Renal cortex interstitium (tissue), 11 donors: ENCODE measurements around the gene SOX8. TPM values are rescaled to one million over a fixed set of nuclear protein-coding genes. Genes with fewer than 3 reads are reported as not detected.

Source experiments
- DNase-seq, 11 donors: peaks; one replicate each; pipeline ENCODE4 v3.0.0-alpha.2; 2013; ENCODE audit warnings: low read depth in 9 of 11, low spot score in 4 of 11; ENCODE audit errors: extremely low read depth in 1 of 11
- polyA plus RNA-seq, 3 donors: library from polyadenylated mRNA; unstranded; fragments of 120-200 nt; gene quantifications; one replicate each; pipeline ENCODE4 v1.2.1, GENCODE V29; 2013; ENCODE audit not compliant: insufficient read length in 3 of 3

The SOX8 gene
- polyA plus RNA-seq, 3 donors = 2.9 to 4.7 (median 3.4) TPM

GRCh38 chr16:982145-983043, 824 bp downstream of the SOX8 start:
- DNase-seq = no peak

GRCh38 chr16:983044-984030, 1.8 kb downstream of the SOX8 start:
- DNase-seq = peak in 1 of 11 donors; percentile 31

- no peak for DNase-seq
Measured at GRCh38 chr16:984121-984694, 2.6 kb downstream of the SOX8 start.

- no peak for DNase-seq
Measured at GRCh38 chr16:984736-985636, 3.4 kb downstream of the SOX8 start.

GRCh38 chr16:985646-986400, 4.3 kb downstream of the SOX8 start:
- no peak for DNase-seq

- no peak for DNase-seq
Measured at GRCh38 chr16:986411-986810, 4.8 kb downstream of the SOX8 start.

GRCh38 chr16:986925-987582, 5.5 kb downstream of the SOX8 start:
- no peak for DNase-seq

- no peak for DNase-seq
Measured at GRCh38 chr16:987906-988305, 6.3 kb downstream of the SOX8 start.

- DNase-seq = no peak
Measured at GRCh38 chr16:988471-989353, 7.1 kb downstream of the SOX8 start.

GRCh38 chr16:989354-989814, 7.8 kb downstream of the SOX8 start:
- DNase-seq = no peak

GRCh38 chr16:990516-991291, 9.1 kb downstream of the SOX8 start:
- DNase-seq = no peak

GRCh38 chr16:991345-991744, 9.8 kb downstream of the SOX8 start:
- DNase-seq = no peak

- DNase-seq = no peak
Measured at GRCh38 chr16:991773-992172, 10.2 kb downstream of the SOX8 start.

- DNase-seq = no peak
Measured at GRCh38 chr16:993731-994130, 12.2 kb downstream of the SOX8 start.

- DNase-seq = no peak
Measured at GRCh38 chr16:995087-995486, 13.5 kb downstream of the SOX8 start.

- no peak for DNase-seq
Measured at GRCh38 chr16:995783-996182, 14.2 kb downstream of the SOX8 start.
